ENCODE results near the gene RIMBP2. TPM values are rescaled to one million over a fixed set of nuclear protein-coding genes. Genes with fewer than 3 reads are reported as not detected.
A peak's percentile ranks its signal among the peaks of the same experiment; 100 is the strongest.

RIMBP2 gene
- total RNA-seq, 4 donors from 2014 or later, result 1.5 to 5.3 (median 2.7) TPM

DNA sequence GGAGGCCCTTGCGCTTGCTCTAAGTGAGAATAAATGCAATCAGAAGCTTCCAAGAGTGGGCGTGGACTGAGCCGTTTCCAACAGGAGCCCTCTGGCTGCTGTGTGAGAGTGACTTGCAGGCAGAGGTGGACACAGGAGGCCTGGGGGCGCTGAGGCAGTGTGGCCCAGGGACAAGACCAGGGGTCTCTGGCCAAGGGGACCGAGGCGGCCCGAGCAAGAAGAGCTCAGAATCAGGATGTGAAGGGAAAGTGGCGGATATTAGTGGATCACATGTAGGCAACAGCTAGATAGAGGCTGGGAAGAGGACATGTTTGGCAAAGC, 8.6 kb downstream of the RIMBP2 start:
- intact Hi-C loops (cut with DNase I; ENCODE audit: low total_unique reads), result no loop called here
- H3K4me3 ChIP-seq (ENCODE audit: low read depth, poor library complexity, severe bottlenecking), result no peak overlapping the region
- WGBS, 2 donors, result 84 to 95% methylated on average over 8 of the region's 8 CpGs
- TF ChIP-seq POLR2A (IDR thresholded peaks at IDR 0.05), result no peak
- TF ChIP-seq, protein P1, sequence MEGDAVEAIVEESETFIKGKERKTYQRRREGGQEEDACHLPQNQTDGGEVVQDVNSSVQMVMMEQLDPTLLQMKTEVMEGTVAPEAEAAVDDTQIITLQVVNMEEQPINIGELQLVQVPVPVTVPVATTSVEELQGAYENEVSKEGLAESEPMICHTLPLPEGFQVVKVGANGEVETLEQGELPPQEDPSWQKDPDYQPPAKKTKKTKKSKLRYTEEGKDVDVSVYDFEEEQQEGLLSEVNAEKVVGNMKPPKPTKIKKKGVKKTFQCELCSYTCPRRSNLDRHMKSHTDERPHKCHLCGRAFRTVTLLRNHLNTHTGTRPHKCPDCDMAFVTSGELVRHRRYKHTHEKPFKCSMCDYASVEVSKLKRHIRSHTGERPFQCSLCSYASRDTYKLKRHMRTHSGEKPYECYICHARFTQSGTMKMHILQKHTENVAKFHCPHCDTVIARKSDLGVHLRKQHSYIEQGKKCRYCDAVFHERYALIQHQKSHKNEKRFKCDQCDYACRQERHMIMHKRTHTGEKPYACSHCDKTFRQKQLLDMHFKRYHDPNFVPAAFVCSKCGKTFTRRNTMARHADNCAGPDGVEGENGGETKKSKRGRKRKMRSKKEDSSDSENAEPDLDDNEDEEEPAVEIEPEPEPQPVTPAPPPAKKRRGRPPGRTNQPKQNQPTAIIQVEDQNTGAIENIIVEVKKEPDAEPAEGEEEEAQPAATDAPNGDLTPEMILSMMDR (IDR thresholded peaks at IDR 0.05), result no peak
- peak in 1 of 2 donors; percentile 40 for DNase-seq (ENCODE audit: low spot score in 2 of 2)

DNA sequence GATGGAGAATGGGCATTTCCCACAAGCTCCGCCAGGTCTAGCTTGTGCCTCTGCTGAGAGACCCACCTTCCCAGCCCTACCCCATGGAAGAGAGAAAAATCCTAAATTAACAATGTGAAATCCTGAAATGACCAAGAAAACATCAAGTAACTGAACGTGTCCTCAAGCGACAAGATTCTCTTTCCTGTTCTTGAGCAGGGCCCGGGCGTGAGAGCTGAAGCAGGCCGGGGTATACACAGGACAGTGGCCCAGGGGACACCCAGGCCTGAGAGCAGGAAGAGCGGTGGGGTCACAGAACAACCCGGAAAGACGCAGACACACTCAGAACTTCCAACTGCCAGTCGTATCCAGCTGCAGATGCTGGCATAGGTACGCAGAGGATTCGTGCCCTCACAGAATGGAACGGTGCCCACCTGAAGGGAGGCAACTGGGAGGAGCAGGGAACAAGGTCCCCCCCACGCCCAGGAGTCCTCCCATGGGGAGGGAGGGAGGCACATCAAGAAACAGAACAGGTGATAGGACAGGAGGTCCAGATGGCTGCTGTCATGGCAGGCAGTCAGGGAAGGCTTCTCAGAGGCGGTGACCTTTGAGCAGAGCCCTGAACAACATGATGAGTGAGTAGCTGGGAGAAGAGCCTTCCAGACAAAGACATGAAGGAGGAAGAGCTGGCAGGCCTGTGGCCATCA, 9.1 kb downstream of the RIMBP2 start:
- no peak for TF ChIP-seq POLR2A (IDR thresholded peaks at IDR 0.05)
- TF ChIP-seq, protein P1 (IDR thresholded peaks at IDR 0.05), result no peak
- 77 to 78% methylated on average over 15 of the region's 15 CpGs for WGBS, 2 donors
- no peak overlapping the region for H3K4me3 ChIP-seq (ENCODE audit: low read depth, poor library complexity, severe bottlenecking)
- intact Hi-C loops (cut with DNase I; ENCODE audit: low total_unique reads), result no loop called here
- DNase-seq (ENCODE audit: low spot score in 2 of 2), result peak in 1 of 2 donors; percentile 46

DNA sequence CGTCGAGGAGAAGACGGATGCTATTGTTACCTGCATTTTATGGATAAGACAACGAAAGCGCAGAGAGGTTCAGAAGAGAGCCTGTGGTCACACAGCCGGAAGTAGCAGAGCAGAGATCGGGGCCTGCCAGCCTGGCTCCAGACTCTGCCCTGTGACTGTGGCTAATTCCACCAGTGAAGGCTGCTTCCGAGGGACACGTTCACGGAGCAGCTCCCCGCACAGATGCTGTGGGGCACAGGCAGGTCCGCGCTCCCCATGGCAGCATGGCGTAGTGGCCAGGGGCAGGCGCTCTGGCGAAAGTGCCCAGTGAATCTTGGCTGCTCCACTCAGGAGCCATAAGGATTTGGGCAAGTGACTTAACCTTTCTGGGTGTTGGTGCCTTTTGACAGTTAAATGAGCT, 9.8 kb downstream of the RIMBP2 start:
- intact Hi-C loops (cut with DNase I; ENCODE audit: low total_unique reads), result no loop called here
- H3K4me3 ChIP-seq (ENCODE audit: low read depth, poor library complexity, severe bottlenecking), result no peak overlapping the region
- TF ChIP-seq, protein P1 (IDR thresholded peaks at IDR 0.05), result no peak
- TF ChIP-seq POLR2A (IDR thresholded peaks at IDR 0.05), result no peak
- DNase-seq (ENCODE audit: low spot score in 2 of 2), result no peak
- WGBS, 2 donors, result 92 to 94% methylated on average over 16 of the region's 16 CpGs

DNA sequence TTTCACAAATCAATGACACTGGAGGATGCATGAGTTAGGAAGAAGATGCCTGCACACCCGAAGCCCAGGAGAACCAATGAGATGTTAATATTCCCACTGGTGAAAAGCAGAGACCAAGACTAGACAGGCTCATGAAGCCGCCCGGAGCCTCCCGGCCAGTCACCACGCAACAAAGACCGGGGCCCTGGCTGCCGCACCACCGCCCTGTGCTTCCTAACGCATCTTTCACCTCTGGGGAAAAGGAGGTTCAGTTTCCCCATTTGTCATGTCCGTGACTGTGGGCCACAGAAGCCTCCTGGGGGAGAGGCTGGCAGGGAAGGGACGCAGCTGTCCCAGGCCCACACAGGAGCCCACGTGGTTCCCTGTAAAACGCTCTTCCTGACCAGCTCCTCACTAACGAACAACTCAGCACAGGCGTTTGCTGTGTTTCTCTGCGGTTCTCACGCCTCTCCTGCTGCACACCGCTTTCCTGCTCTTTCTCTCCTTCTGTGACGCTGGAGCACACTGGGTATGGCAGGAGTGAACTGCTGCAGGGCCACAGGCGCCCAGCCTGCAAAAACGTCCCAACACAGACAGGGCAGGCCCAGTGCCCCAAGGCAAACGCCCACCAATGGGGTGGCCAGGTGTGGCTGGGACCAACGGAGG, 10.8 kb downstream of the RIMBP2 start:
- TF ChIP-seq, protein P1 (IDR thresholded peaks at IDR 0.05), result no peak
- TF ChIP-seq POLR2A (IDR thresholded peaks at IDR 0.05), result no peak
- H3K4me3 ChIP-seq (ENCODE audit: low read depth, poor library complexity, severe bottlenecking), result no peak overlapping the region
- DNase-seq (ENCODE audit: low spot score in 2 of 2), result peak in 1 of 2 donors; percentile 74
- intact Hi-C loops (cut with DNase I; ENCODE audit: low total_unique reads), result no loop called here
- WGBS, 2 donors, result 70 to 73% methylated on average over 22 to 23 of the region's 23 CpGs

DNA sequence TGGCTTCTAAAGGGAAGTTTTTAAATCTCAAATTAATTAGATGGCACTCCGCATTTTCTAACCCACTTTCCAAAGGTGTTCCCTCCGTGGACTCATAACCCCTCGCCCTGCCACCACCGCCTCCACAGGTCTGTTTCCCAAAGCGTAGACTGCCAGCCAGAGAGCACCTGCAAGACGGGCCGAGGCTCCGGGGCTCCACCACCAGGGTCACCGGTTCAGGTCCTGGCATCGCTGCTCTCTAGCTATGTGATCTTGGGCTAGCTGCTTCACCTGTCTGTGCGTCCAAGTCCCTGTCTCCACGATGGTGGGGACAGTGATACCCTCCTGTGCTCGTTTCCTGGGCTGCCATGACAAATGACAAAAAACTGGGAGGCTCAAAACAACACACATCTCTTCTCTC, 11.5 kb downstream of the RIMBP2 start:
- H3K4me3 ChIP-seq (ENCODE audit: low read depth, poor library complexity, severe bottlenecking), result no peak overlapping the region
- WGBS, 2 donors, result 85 to 87% methylated on average over 13 of the region's 13 CpGs
- no peak for TF ChIP-seq POLR2A (IDR thresholded peaks at IDR 0.05)
- TF ChIP-seq, protein P1 (IDR thresholded peaks at IDR 0.05), result no peak
- intact Hi-C loops (cut with DNase I; ENCODE audit: low total_unique reads), result no loop called here
- peak in 1 of 2 donors; percentile 72 for DNase-seq (ENCODE audit: low spot score in 2 of 2)

Measured in lower leg skin (tissue), 4 donors.